HG02943 (cell line): Measurements from ENCODE around the gene ARFGAP1.

Source experiments
- ATAC-seq: cut with Tn5 transposase; IDR thresholded peaks from one replicate; pipeline ENCODE4 v1.9.1; 2021; ENCODE audit warnings: mild to moderate bottlenecking, low read depth, moderate library complexity; ENCODE audit not compliant: unreplicated experiment

The ARFGAP1 gene

DNA sequence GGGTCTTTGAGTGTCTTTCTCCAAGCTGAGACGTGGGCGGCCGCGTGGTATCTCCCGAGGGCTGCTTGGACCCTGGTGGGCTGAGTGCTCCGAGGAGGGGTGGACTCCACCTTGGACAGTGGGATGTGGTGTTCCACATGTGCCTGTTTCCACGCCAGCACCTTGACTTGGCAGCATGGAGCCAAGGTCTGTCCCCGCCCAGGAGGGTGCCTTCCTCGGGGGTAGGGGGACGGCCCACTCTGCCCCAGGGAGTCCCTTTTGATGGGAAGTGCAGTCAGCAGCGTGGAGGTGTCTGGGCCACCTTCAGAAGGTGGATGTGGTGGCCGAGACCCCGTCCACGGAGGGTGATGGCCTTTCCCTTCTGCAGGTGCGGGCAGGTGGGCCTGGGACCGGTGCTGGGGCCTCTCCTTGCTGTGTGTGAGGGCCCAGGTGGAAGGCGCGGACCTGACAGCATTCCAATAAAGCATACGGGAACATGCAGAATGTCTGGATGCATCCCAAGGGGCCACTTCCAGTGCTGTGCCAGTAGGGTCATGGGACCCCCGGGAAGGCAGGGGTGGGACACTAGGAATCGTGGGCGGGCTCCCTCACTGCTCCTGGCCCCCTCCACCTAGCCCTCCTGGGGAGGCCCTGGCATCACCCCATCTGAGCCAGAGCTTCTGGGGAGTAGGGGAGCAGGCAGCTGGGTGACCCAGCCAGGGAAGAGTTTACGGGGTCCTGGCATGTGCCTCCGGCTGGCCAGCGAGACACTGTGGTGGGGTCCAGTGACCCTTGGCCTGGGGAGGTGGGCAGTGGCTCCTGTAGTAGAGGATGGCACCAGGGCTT is 16.9 kb downstream of the ARFGAP1 start:
- ATAC-seq, result no peak

DNA sequence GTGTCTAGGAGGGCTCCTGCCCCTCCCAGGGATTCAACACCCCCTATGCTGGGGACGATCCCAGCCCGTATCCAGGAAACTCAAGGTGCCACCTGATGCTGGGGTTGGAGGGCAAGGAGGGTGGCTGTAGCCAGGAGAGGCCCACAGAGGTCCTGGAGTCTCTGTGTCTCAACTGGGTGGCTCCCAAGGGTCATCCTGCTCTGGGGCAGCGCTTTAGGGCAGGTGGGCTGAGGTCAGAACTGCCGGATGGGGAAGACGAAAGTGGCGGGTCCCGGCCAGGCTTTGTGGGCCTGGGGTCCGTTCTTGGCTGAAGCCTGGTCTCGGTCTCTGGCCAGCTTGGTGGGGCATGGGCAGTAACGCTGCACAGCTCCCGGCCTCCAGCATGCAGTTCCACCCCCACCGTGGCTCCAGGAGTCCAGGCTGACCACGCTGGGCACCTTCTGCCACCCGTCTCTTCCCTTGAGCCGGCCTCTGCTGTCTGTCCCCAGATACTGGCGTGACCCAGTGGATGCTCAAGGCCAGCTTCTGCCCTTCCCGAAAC is 17.6 kb downstream of the ARFGAP1 start:
- no peak for ATAC-seq

DNA sequence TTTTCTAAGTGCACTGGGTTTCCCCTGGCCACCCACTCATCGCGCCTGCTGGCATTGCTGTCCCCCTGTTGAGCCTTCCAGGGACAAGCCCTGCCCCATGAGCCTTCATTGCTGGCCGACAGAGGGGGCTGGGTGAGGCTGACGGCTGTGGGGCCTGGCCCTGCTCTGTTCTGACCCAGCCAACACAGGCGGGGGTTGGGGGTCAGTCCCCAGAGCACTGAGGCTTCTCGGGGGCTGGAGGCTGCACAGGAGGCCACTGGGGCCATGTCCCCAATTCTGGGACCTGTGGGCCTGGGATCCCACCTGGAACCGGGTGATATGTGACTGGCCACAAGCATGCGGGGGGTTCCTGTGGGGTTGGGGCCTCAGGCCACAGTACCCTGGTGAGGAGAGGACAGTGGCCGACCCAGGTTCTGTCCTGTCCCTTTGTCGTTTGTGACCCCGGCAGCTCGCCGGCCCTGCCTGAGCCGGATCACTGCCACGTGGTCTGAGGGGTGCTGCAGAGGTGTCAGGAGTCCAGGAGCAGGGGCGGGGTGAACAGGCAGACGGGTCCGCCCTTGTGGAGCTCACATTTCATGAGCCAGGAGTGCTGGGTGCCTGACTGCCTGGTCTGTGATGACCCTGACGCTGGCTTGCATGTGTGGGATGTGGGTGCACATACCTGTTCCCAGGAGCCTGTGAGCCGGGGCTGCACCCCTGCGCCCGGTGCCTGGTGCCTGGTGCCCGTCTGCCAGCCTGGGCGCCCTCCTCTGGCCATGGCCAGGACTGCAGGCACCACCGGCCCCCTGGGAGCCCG is 18.3 kb downstream of the ARFGAP1 start:
- no peak for ATAC-seq

DNA sequence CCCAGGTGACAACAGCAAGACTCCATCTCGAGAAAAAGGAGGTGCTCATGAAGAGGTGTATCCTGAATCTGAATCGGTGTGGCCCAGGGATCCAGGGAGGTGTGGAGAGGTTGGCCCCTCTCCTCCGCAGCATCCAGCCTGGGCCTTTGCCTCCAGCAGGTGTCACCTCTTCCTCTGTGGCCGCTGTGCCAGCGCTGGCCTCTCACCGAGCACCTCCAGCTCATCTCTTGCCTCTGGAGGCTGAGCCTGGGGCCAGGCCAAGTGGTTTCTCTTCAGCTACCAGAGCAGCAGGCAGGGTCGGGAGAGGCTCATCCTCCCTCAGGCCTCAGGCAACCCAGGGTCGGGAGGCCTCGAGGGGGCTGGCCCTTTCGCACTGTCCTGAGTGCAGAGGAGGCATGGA is 19.2 kb downstream of the ARFGAP1 start:
- ATAC-seq, result no peak

DNA sequence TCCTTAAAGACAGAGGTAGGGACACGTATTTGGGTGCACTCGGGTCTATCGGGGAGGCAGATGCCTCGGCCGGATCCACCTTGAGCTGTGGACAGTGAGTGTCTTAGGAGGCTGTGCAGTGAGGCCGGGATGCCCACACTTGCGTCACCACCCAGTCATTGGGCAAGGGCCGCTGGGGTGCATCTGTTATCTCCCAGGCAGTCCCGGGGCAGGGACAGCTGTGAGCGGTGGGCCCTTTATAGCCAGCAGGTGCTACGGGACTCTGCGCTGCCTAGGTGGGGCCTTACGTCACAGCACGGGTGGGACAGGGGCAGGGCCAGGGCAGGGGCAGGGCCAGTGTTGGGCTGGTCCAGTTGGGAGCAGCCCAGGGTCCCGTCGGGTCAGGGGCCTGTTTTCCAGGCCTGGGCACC is 19.7 kb downstream of the ARFGAP1 start:
- no peak for ATAC-seq

DNA sequence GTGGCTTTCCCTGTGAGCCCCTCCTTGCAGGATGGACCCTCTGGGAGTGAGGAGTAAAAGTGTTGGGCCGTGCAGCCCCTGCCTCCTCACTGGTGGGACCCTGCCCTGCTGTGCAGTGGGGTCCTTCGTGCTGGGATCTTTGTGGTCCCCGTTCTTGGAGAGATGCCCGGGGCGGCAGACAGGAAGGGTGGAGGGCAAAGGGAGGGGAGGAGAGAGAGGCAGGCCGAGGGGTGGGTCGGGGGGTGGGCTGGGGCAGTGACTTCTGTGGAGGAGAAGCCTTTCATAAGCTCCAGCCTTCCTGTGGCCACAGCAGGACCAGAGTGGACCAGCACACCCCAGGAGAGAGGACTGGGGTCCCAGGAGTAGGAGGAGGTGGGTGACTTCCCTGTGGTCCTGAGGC is 20.3 kb downstream of the ARFGAP1 start, which contains the start of gene COL20A1:
Gene COL20A1 (plus strand): TSS at position 283 of the 400 bp plus-strand sequence. CDS start 1,922 bp downstream, outside the sequence.
- ATAC-seq, result no peak

DNA sequence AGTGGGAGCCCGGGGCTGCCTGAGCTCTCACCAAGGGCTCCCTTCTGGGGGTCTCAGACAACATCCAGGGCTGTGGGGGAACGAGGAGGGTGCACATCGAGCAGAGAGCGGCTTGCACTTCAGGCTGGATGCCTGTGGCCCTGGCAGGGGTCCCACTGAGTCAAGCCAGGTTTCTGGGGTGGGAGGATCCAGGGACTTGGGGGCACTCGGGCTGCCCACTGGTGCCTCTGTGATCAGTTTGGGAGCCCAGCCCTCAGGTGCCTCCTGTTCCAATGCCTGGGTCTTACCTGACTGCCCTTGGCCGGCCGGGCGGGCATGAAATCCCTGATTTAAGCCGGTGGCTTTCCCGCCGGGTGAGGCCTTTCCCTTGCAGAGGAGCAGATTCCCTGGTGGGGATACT is 20.8 kb downstream of the ARFGAP1 start:
- ATAC-seq, result no peak

DNA sequence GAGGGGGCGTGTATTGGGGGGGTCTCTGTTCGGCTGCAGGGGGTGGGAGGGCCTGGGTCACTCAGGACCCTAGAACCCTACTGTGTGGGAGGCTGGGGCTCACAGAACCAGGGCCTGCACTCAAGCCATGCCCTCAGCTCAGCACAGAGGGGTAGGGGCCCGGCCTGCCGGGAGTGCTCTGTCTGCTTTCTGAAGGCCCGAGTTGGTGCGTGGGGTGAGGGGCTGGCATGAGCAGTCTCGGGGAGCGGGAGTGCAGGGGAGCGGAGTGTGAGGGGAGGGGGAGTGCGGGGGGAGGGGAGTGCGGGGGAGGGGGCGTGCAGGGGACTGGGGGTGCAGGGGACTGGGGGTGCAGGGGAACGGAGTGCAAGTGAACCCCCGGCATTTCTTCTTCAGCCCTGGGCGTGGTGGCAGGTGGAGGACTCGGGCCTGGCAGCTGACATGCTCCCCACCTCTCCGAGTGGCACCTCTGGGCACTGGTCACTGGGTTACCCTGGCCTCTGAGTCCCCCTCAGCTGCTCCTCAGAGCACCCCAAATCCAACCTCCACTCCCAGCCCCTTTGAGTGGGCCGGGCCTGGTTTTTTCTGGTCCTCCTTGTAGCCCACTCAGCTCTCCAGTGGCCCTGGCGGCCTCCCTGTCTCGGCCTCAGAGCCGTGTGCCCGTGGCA is 21.4 kb downstream of the ARFGAP1 start:
- ATAC-seq, result no peak

DNA sequence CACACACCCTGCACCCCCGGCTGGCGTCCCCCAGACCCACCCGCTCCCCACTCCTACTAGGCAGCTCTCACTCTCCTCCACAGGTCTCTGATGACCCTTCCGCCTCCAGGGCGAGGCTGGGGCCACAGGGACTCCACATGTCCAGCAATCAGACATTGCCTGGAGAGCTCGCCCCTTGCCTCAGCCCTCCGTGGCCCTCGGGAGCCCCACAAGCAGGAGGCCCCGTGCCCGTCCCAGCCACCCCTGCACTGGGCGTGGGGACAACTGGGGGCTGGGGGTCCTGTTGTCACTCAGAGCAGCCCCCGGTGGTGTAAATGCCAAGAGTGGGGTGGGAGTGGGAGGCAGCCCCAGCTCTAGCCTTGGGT is 21.9 kb downstream of the ARFGAP1 start:
- ATAC-seq, result no peak

DNA sequence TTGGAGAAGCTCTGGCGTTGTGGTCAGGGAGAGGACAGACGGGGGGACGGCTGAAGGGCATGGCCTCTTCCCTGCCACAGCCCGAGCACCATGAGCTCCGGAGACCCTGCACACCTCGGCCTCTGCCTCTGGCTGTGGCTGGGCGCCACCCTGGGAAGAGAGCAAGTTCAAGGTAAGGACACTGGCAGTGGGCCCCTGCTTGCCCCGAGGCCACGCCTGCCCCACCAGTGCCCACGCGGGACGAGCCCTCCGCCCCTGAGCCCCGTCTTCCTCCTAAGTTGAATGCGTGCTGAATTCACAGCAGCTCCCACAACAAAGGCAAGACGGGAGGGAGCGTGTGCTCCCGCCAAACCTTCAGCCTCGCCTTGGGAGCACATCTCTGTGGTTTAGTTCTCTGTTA is 22.4 kb downstream of the ARFGAP1 start:
- no peak for ATAC-seq

DNA sequence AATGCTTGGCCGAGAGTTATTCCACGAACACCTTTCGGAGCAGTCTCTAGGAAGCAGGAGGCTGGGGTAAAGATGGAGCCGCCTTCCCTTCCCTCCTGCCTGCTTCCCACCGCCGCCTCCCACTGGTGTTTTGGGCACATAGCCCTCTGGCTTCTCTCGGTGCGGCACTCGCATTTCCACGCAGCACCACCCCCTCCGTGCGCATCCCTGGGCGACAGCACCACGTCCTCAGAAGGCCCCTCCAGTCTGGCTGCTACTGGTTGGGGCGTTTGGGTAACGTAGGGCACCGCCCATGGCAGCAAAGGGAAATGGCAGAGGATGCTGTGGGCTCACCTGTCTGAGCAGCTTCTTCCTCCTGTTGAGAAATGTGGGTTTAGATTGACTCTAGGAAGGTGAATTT is 22.8 kb downstream of the ARFGAP1 start:
- ATAC-seq, result no peak

DNA sequence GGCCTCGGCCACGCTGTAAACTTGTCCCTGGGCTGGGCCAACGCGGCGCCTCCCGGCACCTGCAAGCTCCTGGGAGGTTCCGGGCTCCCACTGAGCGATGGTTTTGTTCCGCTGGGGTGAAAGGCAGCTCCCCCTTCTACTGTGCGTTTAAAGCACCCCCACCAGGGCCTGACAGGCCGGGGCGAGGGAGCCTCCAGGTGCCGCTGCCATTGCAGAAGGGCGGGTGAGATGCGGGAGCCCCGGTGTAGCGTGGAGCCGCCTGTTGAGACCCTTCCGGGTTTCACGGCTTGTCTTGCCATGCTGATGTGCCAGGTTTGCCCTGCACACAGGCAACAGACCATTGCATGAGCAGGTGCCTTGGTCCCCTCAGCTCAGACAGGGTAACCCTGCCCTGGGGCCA is 23.2 kb downstream of the ARFGAP1 start:
- ATAC-seq, result no peak

DNA sequence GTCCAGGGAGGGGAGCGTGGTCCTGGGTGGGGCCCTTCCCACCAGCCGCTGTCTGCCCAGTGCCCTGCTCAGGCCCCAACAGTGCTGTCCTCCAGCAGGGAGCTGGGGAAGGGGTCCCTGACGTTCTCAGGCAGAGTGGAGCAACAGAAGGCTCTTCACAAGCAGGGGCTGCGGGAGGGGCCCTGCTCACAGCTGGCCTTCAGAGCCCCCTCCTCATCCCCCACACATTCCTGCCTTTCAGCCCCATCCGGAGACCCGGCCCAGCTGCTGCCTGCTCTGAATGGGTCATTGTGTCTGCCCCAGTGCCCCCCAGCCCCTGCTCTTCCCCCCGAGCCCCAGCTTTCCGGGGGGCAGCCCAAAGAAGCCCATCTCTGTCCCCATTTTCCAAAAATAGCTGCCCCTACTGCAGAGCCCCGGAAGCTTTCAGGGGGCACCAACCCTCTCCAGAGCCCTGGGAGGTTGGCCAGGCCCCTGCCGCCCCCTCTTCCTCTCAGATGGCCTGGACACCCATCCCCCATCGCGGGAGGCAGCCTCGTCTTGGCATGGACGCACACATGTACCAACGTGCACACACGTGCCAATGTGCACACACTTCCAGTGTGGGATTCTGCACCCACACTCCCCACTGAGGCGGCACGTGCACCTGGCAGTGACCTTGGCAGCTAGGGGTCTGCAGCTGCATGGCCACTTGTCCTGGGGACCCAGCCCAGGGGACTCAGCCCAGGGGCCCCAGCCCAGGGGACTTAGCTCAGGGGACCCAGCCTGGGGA is 24.1 kb downstream of the ARFGAP1 start:
- no peak for ATAC-seq

DNA sequence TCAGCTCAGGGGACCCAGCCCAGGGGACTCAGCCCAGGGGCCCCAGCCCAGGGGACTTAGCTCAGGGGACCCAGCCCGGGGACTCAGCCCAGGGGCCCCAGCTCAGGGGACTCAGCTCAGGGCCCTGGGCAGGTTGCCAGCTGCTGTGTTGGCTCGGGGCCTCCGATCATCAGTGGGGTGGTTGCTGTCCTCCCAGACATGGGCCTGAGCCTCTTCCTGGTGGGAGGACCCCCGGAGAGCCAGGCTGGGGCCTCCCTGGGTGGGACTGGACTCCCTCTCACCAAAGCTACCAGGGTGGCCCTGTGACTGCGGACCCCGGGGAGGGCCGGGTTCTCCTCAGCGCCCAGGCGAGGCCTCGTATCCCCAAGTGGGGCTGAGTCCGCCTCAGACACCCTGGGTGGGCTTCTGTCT is 24.8 kb downstream of the ARFGAP1 start:
- ATAC-seq, result no peak

DNA sequence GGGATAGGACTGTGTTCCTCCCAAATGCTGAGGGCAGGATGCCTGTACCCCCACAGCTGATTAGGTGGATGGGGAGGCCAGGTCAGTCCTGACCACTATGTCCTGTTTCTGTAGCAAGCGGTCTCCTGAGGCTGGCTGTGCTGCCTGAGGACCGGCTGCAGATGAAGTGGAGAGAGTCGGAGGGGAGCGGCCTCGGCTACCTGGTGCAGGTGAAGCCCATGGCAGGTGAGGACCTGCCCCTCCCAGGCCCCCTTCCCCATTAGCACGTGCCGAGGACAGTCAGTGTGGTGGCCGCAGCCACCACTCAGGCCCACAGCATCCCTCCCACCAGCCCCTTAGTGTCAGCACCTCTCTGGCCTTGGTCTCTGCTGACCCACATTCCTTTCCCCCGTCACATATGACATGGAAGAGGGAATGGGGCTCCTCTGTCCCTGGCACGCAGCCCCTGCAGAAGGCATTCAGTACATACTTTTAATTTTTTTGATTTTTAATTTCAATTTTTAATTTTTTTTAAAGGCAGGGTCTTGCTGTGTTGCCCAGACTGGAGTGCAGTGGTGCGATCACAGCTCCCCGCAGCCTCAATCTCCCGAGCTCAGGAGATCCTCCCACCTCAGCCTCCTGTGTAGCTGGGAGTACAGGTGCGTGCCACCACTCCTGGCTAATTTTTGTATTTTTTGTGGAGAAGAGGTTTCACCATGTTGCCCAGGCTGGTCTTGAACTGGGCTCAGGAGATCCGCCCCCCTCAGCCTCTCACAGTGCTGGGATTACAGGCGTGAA is 25.4 kb downstream of the ARFGAP1 start:
- ATAC-seq, result no peak

DNA sequence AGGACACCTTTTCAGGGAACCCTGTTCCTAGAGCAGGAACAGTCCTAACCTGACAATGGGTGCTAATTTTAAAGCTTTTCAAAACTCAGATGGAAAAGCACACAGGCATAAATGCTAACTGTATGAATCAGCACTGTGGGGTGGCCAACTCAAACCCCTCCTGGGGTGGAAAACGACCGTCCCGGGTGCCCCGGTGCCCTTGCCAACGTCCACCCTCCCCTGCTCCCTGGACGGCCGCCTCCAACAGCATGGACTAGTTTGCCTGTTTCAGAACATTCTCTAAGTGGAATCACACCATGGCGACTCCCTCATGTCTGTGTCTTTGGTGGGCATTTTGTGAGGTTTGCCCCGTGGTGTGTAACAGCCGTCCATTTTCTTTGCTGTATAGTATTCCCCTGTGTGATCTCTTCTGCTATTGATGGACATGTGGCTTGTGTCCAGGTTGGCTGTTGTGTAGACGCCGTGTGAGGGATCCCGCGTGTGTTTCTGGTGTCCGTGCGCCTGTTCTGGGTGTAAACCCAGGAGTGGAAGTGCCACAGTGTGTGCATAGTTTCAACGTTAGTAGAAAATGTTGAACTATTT is 26.2 kb downstream of the ARFGAP1 start:
- no peak for ATAC-seq

DNA sequence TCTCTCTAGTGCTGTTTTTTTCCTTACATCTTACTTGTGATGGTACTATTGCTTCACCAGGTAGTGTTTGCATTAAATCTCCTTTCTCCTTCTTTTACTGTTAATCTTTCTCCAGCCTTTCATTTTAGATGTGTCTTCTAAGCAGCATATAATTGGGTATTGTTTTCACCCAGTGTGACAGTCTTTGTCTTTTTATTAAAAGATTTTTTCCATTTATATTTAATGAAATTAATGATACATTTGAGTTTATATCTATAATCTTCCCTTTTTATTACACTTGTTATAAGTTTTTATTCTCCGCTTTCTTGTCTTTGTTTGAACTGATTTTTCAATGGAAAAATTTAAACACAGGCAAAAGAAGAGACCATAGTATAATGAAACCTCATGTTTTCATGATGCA is 29.1 kb downstream of the ARFGAP1 start:
- ATAC-seq, result no peak

DNA sequence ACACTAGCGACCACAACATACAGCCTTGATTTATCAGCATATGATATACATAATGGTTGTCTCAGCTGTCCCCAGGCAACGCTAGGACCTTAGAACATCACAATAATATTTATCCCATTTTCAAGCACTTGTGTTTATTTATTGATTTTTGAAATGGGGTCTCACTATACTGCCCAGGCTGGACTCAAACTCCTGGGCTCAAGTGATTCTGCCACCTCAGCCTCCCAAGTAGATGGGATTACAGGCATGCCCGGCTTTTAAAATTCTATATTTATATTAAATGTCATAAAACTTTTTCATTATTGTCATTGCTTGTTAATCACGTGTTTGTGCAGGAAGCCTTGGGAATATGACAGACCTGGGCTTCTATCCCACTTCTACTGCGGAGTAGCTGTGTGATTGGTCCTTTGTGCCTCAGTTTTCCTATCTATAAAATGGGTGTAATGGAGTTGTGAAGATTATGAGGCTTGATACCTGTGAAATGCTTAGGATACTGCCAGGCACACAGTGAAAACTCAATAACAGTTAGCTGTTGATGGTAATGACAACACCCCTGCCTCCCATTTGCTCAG is 30.6 kb downstream of the ARFGAP1 start:
- ATAC-seq, result no peak

DNA sequence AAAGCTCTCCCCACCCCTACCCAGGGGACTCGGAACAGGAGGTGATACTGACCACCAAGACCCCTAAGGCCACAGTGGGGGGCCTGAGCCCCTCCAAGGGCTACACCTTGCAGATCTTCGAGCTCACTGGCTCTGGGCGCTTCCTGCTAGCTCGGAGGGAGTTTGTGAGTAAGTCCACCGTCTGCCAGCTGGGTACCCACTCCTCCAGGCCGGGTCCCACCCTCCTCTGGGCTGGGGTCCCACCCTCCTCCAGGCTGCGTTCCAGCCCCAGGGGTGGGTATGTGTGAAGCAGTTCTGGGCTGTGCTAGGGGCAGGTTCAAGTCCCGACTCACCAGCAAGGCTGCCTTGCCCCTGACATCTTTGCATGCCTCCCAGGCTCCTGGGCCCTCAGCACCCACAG is 32.8 kb downstream of the ARFGAP1 start:
- ATAC-seq, result no peak
